Stimulated activated CD4-positive, alpha-beta T cell treated with anti-CD3 and anti-CD28 coated beads, Interleukin-4, amount 100 ng/mL, for 48 hours (primary cell): ENCODE results near the gene CILP.
"Not testable (repeated sequence)": the region's sequence is repeated elsewhere in the genome, so short reads cannot be mapped to it uniquely, and the experiment has no call there.

Source experiments
- DNase-seq, 2 donors: peaks; one replicate each; pipeline ENCODE4 v3.0.0-alpha.2; 2020; ENCODE audit warnings: low read depth in 2 of 2

Gene CILP

GRCh38 chr15:65196637-65197336 is 14.5 kb downstream of the CILP start:
- no peak for DNase-seq

GRCh38 chr15:65195548-65195923 is 15.7 kb downstream of the CILP start:
- no peak for DNase-seq

DNA sequence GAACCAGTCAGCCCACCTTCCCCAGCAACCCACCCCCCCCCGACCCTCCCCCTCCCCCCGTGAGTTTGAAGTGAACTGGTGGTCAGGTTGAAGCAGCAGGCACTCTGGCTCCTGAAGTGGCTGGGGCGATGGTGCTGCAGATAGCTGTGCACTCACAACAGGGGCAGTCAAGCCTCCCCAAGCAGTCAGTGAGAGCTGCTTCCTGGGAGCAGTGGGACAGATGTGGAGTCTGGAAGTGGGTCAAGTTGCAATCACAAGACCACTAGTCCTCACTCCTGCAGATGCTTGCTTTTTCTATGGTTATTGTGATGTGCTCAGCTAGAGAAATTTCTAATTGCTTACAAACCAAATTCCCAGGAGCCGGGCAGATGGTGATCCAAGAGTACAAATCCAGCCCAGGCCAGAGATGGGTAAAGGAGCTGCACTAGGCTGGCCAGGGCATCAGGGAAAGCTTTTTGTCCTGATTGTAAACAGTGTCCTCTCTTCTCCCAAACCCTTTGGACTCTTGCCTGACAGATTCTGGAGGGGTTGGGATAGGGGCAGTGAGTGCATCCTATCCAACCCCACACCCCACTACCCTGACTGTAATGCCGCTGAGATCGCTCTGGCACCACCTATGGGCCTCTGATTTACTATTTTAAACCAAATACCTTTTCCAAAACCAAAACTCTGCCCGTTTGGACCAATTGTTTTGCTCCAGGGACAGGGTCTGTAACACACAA is 16.3 kb downstream of the CILP start:
- DNase-seq = no peak

GRCh38 chr15:65192016-65192415 is 19.3 kb downstream of the CILP start:
- no peak for DNase-seq

DNA sequence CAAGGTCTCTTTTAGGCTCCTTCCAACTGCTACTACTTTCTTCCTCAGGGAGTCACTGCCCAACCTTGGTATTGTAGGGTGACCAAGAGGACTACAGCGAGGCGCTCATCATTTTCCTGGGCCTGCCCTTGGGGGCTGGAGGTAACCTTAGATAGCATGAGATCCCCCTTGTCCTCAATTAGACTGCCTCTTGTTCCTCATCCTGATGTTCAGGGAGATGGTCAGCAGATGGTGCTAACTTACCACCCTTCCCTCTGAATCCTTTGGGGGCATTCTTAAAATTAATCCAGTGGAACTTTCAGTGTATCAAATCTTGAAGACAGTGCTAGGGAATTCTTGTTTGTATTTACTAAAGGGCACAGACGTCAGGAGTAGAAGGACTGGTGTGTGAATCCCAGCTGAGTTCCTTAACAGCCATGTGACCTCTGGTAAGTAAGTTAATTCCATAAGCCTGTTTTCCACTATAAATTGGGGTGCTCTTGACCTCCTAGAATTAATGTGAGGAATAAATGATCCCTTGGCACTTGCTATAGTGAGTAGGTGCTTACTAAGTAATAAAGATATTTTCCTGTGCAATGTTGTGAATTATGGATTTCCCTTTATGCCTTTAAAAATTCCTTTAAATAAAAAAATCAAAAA is 22.1 kb downstream of the CILP start:
- no peak for DNase-seq

DNA sequence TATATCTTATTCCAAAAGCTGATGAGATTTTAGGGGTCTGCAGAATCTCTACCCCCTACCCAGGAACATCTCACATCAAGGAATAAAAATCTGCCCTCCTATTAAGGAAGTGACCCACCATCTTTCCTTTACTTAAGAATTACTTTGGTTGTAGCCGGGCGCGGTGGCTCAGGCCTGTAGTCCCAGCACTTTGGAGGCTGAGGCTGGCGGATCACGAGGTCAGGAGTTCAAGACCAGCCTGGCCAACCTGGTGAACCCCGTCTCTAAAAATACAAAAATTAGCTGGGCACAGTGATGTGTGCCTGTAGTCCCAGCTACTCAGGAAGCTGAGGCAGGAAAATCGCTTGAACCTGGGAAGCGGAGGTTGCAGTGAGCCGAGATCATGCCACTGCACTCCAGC is 22.8 kb downstream of the CILP start:
- DNase-seq = not testable (repeated sequence)

DNA sequence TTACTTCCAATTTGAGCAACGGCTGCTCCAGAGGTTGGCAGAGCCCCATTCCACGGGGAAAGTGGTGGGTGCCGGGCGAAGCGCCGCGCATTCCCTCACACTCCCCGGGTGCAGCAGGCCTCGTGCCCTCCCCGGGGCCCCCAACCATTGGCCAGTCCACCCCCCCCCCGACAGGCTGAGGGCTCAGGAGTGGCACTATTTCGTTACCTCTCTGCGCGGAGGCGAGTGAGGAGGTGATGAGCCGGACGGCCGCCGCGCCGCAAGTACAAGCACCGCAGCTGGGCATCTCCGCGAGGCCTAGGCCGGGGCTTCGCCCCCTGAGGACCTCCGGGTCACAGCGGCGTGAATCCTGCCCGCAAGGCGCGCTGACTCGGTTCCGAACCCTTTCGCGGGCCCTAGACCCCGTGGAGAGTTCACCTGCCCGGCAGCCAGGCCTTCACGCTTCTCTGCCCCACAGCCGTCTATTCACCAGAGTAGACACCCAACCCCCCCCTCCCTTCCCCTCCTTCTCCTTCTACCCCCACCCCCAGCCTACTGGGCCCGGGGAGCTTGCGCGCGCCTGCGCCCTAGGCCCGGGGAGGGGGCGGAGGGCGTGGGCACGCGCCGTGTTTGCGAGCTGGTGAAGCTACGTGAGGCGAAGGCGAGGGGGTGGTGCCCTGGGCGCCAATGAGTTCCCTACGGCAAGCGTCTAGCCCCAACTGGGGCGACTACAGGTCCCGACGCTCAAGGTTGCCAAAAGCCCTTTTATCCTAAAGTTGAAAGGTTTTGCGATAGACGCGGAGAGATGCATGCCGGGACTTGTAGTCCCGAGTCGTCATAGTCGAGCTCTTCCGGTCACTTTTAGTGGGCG is 26.2 kb downstream of the CILP start, which contains the start of gene CLPX:
CLPX (minus strand) TSS at position 475 of the 850 bp plus-strand sequence; CDS start at position 286, 189 bp downstream.
- DNase-seq = peak; percentile 82 to 86

DNA sequence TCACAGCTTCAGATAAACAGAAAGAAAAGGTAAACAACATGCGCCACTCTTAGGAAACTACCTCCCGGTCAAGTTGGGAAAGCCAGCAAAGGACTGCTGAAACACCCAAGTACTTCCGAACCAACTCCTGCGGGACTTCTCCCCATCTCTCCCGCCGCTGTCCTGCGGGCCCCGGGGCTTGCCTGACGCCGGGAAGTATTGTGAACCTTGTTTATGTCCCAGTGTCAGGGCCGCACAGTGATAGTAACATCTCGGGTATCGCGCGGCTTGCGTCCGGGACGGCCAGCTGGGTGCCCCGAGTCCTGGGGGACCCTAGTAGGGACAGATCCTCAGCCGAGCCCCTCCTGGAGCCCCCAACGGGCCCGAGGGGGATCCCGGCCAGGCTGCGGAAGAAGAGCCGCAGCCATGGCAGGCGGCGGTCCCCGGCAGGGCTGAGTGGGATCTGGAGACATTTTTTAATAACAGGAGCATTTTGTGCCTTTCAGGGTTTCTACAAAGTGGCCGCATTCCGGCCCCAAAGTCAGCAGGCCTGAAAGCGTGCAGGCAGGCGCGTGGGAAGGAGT is 26.9 kb downstream of the CILP start:
- DNase-seq = peak; percentile 18 to 27

DNA sequence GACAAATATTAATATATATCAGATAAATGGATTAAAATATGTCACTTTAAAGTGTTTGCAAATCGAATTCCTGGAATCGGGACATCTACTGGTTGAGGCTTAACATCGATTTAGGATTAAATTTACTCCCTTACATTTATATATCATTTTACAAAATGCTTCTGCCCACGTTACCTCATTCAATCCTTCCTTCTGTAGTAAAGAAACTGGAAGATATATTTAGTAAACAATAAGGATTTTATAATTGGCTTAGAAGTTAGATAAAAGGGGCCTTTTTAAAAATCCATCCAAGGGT is 27.5 kb downstream of the CILP start:
- DNase-seq = no peak

DNA sequence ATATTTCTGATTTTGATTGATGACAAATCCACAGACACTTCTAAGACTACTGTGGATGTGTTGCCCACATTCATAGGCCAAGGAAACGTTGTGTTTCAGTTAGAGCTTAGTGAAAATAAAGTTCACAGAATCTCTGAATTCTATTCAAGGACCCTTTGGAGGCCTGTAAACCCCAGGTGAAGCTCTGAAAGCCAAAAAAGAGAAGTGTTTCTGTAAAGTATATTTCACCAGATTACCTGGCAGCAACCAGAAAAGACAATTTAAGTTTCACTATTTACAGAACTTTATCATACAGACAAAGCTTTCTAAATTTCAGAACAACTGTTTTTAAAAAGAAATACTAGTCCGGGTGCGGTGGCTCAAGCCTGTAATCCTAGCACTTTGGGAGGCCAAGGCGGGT is 28.7 kb downstream of the CILP start:
- no peak for DNase-seq

DNA sequence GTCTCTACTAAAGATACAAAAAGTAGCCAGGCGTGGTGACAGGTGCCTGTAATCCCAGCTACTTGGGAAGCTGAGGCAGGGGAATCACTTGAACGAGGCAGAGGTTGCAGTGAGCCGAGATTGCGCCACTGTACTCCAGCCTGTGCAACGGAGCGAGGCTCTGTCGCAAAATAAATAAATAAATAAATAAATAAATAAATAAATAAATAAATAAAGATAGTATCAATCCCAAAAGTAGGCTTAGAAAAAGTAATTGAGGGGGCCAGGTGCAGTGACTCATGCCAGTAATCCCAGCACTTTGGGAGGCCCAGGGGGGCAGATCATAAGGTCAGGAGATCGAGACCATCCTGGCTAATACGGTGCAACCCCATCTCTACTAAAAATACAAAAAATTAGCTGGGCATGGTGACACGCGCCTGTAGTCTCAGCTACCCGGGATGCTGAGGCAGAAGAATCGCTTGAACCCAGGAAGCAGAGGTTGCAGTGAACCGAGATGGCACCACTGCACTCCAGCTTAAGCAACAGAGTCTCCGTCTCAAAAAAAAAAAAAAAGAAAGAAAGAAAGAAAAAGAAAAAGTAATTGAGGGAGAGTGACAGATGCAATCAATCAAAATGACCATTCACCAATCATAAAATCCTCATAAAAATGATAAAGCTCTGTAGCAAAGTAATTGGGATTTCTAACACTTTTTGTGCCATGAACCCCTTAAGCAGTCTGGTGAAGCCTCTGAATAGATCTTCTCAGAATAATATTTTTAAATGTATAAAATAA is 29.5 kb downstream of the CILP start:
- not testable (repeated sequence) for DNase-seq

DNA sequence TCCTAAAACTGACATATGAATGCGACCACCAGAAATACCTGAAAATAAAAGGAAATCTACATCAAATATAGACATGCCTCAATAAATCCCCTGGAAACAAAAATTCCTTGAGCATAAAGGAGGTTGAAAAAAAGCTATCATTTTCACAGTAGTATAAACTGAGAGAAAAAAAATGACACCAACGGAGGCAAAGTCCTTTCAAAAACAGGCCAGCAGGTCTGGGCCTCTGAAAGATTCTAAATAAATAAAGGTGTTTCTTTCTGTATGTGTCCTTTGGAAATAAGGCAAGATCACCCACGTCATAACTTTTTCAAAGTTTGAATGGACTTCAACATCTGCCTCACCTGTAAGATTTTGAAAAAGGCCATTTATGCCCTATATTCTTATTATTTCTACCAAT is 31.1 kb downstream of the CILP start:
- DNase-seq = no peak

- DNase-seq = no peak
Measured at GRCh38 chr15:65177901-65178300, 33.4 kb downstream of the CILP start.

GRCh38 chr15:65176056-65176455 is 35.2 kb downstream of the CILP start:
- no peak for DNase-seq

- no peak for DNase-seq
Measured at GRCh38 chr15:65175511-65175910, 35.8 kb downstream of the CILP start.

- DNase-seq = no peak
Measured at GRCh38 chr15:65174509-65174908, 36.8 kb downstream of the CILP start.

- DNase-seq = no peak
Measured at GRCh38 chr15:65172531-65172930, 38.7 kb downstream of the CILP start.

- DNase-seq = no peak
Measured at GRCh38 chr15:65171428-65171827, 39.8 kb downstream of the CILP start.

- DNase-seq = no peak
Measured at GRCh38 chr15:65165875-65166274, 45.4 kb downstream of the CILP start.

GRCh38 chr15:65164139-65164538 is 47.1 kb downstream of the CILP start:
- DNase-seq = no peak

DNA sequence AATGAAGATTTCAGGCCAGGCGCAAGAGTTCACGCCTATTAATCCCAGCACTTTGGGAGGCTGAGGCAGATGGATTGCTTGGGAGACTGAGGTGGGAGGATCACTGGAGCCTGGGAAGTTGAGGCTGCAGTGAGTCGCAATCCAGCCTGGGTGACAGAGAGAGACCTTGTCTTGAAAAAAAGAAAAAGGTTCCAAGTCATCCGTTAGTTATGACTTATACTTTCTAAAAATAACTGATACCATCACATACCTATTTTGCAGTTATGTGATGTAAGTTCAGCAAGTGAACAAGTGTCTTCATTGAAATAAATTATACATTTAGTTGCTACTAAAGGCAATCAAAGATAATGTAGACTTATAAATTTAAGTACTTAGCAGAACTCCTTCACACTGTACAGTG is 48.2 kb downstream of the CILP start:
- DNase-seq = no peak
